DMS 273 (cell line): Measurements from ENCODE around the gene SLC22A5.
A peak's percentile ranks its signal among the peaks of the same experiment; 100 is the strongest.

ENCODE experiments used
- DNase-seq: peaks from one replicate; lab custom pipeline; 2025; ENCODE audit not compliant: unreplicated experiment; lab: John Stamatoyannopoulos, UW

Gene SLC22A5

DNA sequence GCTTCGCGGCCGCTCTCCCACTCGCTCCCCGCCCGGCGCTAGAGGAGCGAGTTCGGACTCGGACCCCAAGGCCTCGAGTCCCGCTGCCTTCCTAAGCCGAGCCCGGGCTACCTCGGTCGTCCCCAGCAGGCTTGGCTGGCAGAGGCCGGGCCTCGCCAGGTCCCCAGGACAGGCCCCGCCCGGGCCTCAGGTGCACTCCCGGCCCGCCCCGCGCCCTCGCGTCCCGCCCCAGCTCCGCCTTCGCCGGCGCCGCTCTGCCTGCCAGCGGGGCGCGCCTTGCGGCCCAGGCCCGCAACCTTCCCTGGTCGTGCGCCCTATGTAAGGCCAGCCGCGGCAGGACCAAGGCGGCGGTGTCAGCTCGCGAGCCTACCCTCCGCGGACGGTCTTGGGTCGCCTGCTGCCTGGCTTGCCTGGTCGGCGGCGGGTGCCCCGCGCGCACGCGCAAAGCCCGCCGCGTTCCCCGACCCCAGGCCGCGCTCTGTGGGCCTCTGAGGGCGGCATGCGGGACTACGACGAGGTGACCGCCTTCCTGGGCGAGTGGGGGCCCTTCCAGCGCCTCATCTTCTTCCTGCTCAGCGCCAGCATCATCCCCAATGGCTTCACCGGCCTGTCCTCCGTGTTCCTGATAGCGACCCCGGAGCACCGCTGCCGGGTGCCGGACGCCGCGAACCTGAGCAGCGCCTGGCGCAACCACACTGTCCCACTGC is at the start of gene SLC22A5:
TSS of gene SLC22A5 (plus strand) at position 237 of the 707 bp plus-strand sequence. CDS start at position 500, 263 bp downstream.
- DNase-seq = peak; percentile 92

DNA sequence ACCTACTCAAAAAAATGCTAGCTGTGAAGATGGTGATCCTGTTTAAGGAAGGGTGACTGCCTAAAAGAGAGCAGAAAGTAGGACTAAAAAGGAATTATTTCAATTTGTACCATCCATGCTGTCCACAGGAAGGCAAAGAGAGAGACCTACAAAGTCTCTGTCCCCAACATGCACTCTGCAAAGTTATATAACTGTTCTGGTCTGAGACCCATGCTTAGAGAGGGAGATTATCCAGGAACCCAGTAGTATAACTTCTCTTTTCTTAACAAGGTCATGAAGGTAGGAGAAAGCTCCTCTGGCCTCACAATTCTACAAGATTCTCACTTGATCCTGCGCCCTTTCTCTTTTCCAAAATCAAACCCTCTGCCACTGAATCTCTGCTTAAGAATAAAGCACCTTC is 49.5 kb upstream of the SLC22A5 start:
- no peak for DNase-seq

DNA sequence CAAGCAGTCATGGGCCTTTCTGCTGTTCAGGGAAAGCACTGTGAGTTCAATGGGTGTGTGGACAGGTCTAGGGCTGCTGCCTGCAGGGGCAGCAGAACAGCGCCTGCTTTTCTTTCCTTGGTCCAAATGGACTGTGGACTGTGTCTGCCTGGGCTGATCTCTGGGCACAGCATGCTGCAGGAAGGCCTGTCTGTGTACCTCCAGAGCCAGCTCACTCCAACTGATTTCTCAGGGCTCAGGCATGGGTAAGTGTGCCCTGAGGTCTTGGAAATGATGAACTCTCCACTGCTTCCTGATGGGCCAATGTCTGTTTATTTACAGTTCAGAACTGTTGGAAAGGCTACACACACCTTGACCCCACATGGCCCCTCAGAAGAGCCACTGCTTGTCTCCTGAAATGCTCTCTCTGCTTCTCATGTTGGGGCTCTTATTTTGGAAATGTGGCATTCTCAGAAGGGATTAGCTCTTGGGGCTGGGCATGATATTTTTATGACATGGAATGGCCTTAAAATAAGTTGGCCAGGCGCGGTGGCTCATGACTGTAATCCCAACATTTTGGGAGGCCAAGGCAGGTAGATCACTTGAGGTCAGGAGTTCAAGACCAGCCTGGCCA is 48.3 kb upstream of the SLC22A5 start:
- DNase-seq = no peak

DNA sequence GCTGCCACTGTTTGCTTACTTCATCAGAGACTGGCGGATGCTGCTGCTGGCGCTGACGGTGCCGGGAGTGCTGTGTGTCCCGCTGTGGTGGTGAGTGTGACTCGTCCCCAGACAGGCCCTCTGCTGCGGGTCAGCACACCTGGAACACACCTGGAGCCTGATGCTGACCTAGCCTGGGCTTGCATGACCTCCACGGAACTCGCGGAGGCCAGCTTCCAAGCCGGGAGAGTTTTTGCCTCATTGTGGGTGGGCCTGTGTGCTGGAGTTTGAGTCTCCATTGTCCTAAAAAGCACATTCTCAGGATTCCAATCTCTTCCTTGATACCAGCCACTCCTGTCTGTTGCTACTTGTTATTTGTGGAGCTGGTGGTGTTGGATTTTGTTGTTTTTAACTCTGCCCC is 47.2 kb upstream of the SLC22A5 start:
- DNase-seq = no peak

DNA sequence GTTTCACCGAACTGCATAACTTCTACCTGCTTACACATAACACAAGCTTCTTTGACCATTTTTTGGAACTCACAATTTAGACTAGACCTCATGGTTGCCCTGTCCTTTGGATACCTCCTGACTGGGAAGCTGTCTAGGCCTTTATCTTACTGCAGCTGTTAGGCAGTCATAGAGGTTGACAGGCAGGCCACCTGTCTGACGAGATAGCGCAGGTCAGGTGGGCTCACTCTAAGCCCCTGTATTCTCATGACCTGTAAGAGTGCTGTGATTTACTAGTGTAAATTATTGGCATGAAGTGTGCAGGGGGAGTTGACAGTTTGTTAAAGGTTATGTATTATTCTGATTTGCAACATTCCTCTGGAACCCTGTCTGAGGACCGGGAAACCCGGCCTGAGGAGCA is 46.3 kb upstream of the SLC22A5 start:
- DNase-seq = no peak

DNA sequence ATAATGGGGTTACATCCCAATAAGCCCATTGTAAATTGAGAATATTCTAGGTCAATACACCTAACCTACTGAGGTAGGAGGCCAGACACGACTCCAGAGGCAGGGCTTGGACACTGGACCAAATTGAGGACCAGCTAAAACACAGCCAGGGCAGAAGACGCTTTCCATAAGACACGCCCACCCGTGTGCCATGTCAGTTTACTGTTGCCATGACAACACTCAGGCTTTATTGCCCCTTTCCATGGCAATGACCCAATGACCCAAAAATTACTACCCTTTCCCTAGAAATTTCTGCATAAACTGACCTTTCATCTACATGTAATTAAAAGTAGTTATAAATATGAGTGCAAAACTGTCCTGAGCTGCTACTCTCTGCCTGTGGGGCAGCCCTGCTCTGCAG is 43.8 kb upstream of the SLC22A5 start:
- no peak for DNase-seq

DNA sequence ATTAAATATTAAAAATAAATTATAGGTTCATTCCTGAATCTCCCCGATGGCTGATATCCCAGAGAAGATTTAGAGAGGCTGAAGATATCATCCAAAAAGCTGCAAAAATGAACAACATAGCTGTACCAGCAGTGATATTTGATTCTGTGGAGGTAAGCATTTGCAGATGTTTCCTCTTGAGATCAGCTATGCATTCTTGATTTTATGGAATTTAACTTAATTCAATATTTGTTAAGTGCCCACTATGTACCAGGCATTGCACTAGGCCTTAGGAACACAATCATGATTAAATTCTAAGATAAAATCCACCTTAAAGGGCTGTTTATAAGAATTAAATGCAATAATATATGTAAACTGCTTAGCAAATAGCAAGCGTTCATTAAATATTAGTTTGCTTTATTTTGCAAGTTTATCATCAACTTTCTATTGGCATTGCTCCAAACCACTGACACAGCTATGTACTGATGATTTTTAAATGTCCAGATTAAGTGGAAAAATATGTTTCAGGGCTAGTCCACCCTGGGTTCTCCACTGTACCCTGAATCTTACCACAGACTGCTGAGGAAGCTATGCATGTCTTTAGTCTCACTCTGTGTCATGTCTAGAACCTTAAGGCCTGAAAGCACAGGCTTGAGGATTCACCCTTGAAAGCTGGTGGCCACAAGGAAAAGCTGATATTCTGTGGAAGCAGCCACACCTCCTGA is 42.1 kb upstream of the SLC22A5 start:
- DNase-seq = no peak

DNA sequence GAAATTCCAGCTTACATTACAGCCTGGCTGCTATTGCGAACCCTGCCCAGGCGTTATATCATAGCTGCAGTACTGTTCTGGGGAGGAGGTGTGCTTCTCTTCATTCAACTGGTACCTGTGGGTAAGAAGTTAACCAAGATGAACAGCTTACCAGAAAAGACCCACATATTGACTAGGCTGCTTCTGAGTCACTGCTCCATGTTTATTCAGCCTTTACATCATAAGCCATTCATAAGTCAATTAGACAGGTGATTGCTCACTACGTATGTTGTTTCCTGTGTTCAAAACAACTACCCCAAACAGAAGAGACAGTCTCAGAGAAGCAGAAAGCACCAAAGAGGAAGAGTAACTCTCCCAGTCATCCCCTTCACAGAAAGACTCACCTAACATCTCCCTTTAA is 34.7 kb upstream of the SLC22A5 start:
- no peak for DNase-seq

DNA sequence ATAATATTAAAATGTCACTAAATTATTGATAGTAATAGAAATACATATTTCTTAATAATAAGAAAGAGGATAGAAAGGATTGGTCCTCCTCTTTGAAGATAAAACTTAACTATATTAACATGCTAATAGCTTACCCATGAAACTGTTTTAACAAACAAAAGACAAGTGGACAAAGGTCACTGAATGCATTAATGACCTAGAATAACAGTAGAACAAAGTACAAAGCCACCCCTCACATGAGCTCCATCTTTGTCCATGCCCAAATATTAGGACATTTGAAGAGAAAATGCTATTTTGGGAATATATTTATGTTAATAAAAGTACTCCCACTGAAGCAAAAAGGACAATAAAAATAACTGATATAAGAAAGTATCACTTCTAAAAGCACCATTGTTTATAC is 34.1 kb upstream of the SLC22A5 start:
- no peak for DNase-seq

DNA sequence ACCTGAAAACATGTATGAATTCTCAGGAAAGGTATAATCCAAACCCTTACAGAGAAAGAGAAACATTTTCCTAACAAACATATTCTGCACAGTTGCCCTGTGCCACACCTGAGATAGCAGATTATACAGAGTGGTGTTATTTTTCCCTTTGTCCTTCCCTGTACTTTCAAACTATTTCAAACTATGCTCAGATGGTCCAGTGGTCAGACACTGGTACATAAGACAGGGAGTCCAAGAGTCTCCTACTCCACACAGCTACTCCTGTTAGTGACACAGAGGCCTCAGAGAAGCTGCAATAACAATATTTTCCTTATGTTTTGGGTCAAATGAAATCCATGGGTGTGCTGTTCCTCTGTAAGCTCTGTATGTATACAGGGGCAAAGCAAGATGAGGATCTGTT is 30.0 kb upstream of the SLC22A5 start:
- no peak for DNase-seq

DNA sequence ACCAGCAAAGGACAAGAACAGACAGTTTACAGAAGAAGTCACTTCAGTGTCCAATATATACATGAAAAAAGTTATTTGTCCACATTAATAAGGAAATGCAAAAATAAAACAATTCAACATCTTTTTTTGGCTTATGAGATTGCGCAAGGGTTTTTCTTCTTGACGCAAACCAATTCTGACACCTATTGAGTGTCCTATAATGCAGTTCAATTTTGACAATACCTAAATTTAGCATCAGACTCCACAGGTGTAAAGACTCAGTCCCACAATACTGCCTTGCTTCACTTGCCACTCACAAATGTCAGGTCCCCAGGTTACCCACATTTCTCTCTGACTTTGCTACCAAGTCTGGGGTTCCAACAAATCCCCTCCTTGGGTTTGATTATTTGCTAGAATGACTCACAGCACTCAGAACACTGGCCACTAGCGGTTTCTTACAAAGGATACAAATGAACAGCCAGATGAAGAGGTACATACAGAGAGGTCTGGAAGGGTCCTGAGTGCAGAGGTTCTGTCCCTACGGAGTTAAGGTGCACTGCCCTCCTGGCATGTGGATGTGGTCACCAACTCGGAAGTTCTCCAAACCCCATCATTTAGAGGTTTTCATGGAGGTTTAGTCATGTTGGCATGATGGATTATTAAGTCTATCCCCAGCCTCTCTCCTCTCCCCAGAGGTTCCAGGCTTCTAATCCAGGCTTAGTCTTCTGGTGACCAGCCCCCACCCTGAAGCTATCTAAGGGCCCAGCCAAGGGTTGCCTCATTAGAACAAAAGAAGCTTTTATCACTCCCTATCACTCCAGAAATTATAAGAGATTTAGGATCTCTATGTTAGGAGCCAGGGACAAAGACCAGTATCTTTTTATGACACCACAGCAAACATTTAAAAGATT is 27.0 kb upstream of the SLC22A5 start:
- no peak for DNase-seq

DNA sequence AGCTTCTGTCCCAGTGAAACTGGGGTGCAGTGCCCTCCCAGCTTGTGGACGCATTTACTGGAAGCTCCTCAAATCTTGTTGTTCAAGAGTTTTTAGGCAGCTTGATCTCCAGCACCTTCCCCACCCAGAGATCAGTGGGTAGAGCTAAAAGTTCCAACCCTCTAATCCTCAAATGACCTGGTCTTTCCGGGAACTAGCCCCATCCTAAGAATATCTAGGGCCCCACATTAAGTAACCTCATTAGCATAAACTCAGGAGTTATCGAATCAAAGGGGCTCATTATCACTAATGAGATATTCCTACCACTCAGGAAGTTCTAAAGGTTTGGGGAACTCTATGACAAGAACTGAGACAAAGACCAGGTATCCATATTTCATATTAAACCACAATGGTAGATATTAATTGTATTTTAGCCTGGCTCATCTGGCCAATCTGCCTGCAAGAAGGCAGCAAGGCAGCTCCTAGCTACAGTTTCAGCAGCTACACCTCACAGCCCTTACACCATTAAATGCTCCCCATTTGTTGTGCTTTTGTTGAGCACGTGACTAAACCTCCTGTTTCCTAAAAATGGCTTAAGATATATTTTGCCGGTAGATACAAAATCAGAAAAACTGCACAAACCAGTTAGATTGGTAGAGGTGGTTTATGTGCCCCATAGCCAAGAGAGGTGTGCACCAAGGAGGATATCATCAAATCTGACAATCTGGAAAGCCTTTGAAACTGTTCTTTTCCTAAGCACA is 24.6 kb upstream of the SLC22A5 start:
- no peak for DNase-seq

DNA sequence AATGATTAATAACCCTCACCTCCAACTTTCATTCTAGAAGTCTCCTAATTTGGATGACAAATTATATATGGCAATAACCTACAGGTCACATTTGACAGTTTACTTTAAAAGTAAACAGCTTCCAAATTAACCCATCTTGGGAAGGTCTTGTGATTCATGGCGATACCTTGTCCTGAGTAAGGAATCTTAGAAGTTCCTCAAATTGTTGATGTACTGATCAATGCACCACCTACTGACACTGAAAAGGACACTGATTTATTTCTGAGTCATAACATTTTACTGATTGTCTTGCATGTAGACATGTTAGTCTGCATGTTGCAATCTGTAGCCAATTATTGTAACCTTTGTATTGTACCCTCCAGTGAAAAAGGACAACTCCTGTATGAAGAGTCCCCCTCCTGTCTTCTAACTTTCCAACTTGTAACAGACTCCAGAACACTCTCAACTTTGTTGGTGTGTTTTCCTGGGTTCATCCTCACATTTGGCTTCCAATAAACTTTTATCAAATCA is 16.0 kb upstream of the SLC22A5 start:
- DNase-seq = no peak

DNA sequence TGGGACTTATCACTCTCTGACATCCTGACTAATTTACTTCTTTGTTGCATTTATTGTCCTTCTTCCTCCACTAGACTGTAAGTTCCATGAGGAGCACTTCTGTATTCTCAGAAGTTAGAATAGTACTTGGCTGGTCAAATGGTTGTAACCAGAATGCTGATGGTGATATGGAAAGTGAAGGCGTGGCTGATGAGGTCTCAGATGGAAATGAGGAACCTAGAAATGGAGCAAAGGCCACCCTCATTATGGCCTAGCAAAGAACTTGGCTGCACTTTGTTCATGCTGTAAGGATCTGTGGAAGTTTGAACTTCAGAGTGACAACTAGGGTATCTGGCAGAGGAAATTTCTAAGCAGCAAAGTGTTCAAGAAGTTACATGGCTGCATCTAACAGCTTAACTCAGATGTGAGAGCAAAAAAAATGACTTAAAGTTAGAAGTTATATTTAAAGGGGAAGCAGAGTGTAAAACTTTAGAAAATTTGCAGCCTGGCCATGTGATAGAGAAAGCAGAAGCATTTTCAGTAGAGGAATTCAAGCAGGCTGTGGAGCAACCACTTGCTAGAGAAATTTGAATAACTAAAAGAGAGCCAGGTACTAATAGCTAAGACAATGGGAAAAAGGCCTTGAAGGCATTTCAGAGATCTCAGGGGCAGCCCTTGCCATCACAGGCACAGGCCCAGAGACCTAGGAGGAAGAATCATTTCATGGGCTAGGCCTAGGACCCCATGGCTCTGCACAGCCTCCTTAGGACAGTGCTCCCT is 14.9 kb upstream of the SLC22A5 start:
- no peak for DNase-seq

DNA sequence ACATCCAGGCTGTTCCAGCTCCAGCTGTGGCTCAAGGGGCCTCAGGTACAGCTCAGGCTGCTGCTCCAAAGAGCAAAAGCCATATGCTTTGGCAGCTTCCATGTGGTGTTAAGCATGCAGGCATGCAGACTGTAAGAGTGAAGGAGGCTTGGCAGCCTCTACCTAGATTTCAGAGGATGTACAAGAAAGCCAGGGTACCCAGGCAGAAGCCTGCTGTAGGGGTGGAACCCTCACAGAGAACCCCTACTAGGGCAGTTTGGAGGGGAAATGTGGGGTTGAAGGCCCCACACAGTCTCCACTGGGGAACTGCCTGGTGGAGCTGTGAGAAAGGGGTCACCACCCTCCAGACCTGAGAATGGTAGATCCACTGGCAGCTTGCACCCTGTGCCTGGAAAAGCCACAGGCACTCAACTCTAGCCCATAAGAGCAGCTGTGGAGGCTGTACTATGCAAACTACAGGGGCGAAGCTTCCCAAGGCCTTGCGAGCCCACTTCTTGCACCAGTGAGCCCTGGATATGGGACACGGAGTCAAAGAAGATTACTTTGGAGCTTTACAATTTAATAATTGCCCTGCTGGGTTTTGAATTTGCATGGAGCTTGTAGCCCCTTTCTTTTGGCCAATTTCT is 14.3 kb upstream of the SLC22A5 start:
- DNase-seq = no peak

DNA sequence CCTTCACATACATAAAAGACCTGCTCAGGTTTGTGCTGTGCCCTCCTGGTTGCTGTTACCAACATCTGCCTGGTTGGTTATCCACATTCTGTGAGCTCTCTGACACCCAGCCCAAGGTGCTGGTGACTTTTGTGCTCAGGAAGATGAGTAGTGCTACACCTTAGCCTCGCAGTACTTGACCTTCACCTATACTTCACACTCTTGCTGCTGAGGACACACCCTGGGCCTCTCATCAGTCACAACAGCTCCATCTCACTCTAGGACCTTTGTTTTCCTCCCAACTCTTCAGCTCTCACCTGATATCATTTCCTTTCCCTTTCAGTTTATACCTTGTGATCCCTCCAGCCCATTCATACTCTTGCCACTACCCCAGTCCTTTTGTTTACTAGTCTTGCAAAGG is 10.7 kb upstream of the SLC22A5 start:
- no peak for DNase-seq

DNA sequence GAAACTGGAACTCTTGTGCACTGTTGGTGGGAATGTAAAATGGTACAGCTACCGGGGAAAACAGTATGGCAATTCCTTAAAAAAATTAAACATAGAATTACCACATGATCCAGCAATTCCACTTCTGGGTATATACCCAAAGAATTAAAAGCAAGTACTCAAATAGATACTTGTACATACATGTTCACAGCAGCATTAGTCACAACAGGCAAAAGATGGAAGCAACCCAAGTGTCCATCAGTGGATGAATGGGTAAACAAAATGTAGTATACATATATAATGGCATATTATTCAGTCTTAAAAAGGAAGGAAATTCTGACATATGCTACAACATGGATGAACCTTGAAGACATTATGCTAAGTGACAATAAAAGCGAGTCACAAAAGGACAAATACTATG is 7.4 kb upstream of the SLC22A5 start:
- DNase-seq = no peak

DNA sequence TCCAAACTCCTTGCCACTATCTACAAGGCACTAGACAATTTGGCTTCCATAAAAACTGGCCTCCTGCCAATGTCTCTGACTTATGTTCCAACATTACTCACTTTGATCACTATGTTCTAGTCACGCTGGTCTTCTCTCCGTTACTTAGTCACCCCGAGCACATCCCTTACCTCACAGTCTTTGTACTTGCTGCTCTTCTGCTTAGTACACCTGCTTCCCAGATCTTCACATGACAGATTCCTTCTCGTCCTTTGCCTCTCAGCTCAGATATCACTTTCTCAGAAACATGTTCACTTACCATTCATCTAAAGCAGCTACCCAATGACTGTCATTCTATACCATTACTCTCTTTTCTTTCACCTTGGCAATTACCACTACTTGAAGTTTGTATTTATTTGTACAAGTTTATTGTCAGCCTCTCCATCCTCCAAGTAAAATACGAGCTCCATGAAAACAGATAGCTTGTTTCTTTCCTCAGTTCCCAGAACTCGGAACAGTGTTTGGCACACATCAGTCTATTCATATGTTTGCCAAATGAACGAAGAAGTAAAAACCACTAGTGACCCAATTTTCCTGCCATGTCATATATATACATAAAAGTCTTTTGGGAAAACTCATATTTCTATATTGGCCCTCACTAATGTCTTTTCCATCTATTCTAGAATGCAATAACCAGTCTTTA is 5.9 kb upstream of the SLC22A5 start:
- peak; percentile 62 for DNase-seq

DNA sequence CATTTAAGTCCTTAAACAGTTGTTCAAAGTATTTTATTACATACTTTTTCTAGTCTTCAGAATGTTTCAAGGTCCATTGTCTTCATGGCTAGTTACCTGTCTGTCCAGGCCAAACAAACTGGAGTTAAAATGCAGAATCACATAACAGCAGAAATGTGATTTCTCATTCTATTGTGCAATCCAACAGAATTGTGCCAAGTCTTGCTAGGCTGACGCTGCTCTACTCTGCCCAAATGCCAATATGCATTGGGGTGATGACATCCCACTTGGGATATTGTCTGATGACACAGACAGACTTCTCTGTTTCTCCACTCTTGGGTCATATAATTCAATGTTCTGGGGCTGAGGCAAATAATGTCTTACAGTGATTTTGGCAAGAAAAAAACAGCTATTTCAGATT is 5.2 kb upstream of the SLC22A5 start:
- DNase-seq = no peak
